HG02678 (cell line): Measurements from ENCODE around the gene DLG4.

Experiments used
- ATAC-seq: cut with Tn5 transposase; IDR thresholded peaks from one replicate; pipeline ENCODE4 v1.9.1; 2021; ENCODE audit warnings: mild to moderate bottlenecking, moderate library complexity; ENCODE audit not compliant: unreplicated experiment

Gene DLG4

GRCh38 chr17:7215652-7216180 lies 3.9 kb downstream of the DLG4 start:
- ATAC-seq, result no peak

GRCh38 chr17:7215136-7215638 lies 4.4 kb downstream of the DLG4 start:
- no peak for ATAC-seq

GRCh38 chr17:7214300-7215135 lies 5.1 kb downstream of the DLG4 start:
- ATAC-seq, result peak; percentile 83

GRCh38 chr17:7213895-7214299 lies 5.7 kb downstream of the DLG4 start:
- peak; percentile 9 for ATAC-seq

GRCh38 chr17:7211491-7212273 lies 8.0 kb downstream of the DLG4 start:
- ATAC-seq, result no peak

GRCh38 chr17:7208754-7209460 lies 10.7 kb downstream of the DLG4 start:
- no peak for ATAC-seq

- ATAC-seq, result no peak
Measured at GRCh38 chr17:7208027-7208571, 11.5 kb downstream of the DLG4 start.

- ATAC-seq, result no peak
Measured at GRCh38 chr17:7207120-7208001, 12.3 kb downstream of the DLG4 start.

GRCh38 chr17:7205561-7205960 lies 14.1 kb downstream of the DLG4 start:
- ATAC-seq, result no peak

- peak; percentile 82 for ATAC-seq
Measured at GRCh38 chr17:7204828-7205461, 14.7 kb downstream of the DLG4 start.

- ATAC-seq, result no peak
Measured at GRCh38 chr17:7204336-7204735, 15.3 kb downstream of the DLG4 start.

GRCh38 chr17:7203391-7203790 lies 16.2 kb downstream of the DLG4 start:
- ATAC-seq, result no peak

GRCh38 chr17:7196651-7197401 lies 22.8 kb downstream of the DLG4 start:
- no peak for ATAC-seq

GRCh38 chr17:7195971-7196370 lies 23.7 kb downstream of the DLG4 start:
- no peak for ATAC-seq

- no peak for ATAC-seq
Measured at GRCh38 chr17:7192271-7192937, 27.2 kb downstream of the DLG4 start.

- no peak for ATAC-seq
Measured at GRCh38 chr17:7191571-7192270, 27.9 kb downstream of the DLG4 start.

- no peak for ATAC-seq
Measured at GRCh38 chr17:7191069-7191468, 28.6 kb downstream of the DLG4 start.
